Brain microvascular endothelial cell (primary cell): ENCODE measurements around the gene GBGT1.
A peak's percentile ranks its signal among the peaks of the same experiment; 100 is the strongest.

Experiments
- DNase-seq: peaks from one replicate; pipeline ENCODE4 v3.0.0-alpha.2; 2020
- H3K27ac ChIP-seq: fragments of 250-450 bp; sonication (Bioruptor Pico); 2 replicates; pipeline ENCODE4 v1.5.1; 2020; ENCODE audit warnings: mild to moderate bottlenecking, moderate library complexity
- H3K27me3 ChIP-seq: fragments of 250-450 bp; sonication (Bioruptor Pico); replicated peaks from 2 replicates; pipeline ENCODE4 v1.5.1; 2020; ENCODE audit warnings: mild to moderate bottlenecking
- H3K36me3 ChIP-seq: fragments of 250-450 bp; sonication (Bioruptor Pico); replicated peaks from 2 replicates; pipeline ENCODE4 v1.5.1; 2020; ENCODE audit warnings: mild to moderate bottlenecking
- H3K4me3 ChIP-seq: 2 replicates; pipeline ENCODE4 v1.5.1; 2011; ENCODE audit warnings: low read depth, mild to moderate bottlenecking, control low read depth, low read length, moderate library complexity
- CTCF ChIP-seq: IDR thresholded peaks from 2 replicates; pipeline ENCODE4 v1.5.1; 2011; ENCODE audit warnings: low read depth, mild to moderate bottlenecking, moderate library complexity, low read length, control low read depth, inconsistent platforms; ENCODE audit errors: missing control alignments
- in situ Hi-C: cut with HindIII; loops from 2 replicates; pipeline ENCODE4 v1.10.0; 2017; ENCODE audit warnings: low sequenced_read_pairs, low pct_ligation_motif_present

Gene GBGT1

GRCh38 chr9:133135146-133135745 is 28.5 kb downstream of the GBGT1 start:
- peak; percentile 83 for DNase-seq
- Histone ChIP-seq H3K36me3 (no peaks in the 10 kb centered on the region), H3K4me3 (no peak overlapping the region), H3K27me3 (no peaks in the 10 kb centered on the region), H3K27ac (peak overlapping the region; percentile 22)
- TF ChIP-seq CTCF: no peak
- in situ Hi-C loops: loop anchor here (25.0 kb wide), 1 partner anchor 98 kb away; the partner anchor contains the start of gene GTF3C5

DNA sequence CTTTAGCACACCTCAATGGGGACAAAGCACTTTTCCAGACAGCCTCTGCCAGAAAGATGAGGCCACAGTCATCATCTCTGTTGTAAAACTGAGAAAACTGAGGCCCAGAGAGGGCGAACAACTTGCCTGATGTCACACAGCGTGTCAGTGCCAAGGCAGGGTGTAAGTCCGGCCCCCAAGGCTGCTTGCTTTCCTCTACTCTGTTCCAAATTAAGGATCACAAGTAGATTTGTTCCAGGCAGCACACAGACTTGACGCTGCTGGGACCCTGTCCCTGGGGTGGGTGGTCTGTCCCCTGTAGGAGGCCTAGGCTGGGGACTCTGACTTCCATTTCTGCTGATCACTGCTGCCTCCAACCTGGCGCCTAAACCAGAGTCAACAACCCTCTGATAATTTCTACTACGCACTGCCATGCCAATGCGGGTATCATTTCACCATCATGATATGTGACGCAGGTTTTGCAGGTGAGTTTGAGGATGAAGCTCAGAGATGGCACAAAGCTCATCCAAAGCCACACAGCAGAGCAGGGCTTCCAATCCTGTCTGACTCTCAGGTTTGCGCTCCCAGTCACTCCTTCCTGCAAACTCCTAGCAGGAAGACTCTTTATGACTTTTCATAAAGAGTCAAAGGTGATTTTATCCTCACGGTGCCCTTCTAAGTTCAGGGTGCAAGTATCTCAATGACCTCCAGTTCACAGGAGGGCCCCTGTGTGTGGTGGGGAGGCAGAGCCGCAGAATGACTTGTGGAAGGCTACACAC is 29.1 kb downstream of the GBGT1 start:
- Histone ChIP-seq H3K4me3 (no peak overlapping the region), H3K36me3 (no peaks in the 10 kb centered on the region), H3K27me3 (no peaks in the 10 kb centered on the region), H3K27ac (peak overlapping the region; percentile 77)
- no peak for TF ChIP-seq CTCF
- in situ Hi-C loops: loop anchor here (25.0 kb wide), 1 partner anchor 97 kb away; the partner anchor contains the start of gene GTF3C5
- DNase-seq: no peak

DNA sequence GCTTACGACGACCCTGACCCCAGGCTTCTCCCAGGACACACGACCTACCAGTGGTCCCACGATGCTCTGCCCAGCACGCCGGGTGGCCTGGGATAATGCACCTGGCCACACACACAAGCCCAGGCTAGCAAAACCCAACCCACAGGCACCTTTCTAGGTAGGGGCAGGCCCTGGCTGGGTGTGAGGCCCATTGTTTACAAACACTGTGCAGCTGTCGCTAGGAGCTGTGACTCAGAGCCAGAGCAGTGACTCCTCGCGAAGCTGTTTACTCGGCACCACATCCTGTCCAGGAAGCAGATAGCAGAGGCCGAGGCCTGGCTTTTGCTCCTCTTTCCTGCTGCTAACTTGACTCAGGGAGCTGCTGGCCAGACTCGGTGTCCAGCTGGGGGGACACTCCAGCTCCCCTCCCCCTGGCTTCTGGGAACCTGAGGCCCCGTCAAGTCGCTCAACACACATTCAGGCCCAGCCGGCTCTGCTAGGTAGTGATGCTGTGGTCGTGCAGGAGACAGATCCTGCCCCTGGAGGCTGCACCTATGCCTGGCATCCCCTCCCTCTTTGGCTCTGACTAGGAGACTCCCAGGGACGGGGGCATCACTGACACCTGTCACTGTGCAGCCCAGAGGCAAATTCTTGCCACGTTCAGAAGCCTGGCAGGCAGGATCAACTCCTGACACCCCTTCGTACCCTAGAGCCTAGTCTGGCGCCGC is 29.9 kb downstream of the GBGT1 start:
- Histone ChIP-seq H3K4me3 (no peak overlapping the region), H3K36me3 (no peaks in the 10 kb centered on the region), H3K27me3 (no peaks in the 10 kb centered on the region), H3K27ac (peak overlapping the region; percentile 77)
- no peak for TF ChIP-seq CTCF
- DNase-seq: peak; percentile 97
- in situ Hi-C loops: loop anchor here (25.0 kb wide), 1 partner anchor 97 kb away; the partner anchor contains the start of gene GTF3C5

DNA sequence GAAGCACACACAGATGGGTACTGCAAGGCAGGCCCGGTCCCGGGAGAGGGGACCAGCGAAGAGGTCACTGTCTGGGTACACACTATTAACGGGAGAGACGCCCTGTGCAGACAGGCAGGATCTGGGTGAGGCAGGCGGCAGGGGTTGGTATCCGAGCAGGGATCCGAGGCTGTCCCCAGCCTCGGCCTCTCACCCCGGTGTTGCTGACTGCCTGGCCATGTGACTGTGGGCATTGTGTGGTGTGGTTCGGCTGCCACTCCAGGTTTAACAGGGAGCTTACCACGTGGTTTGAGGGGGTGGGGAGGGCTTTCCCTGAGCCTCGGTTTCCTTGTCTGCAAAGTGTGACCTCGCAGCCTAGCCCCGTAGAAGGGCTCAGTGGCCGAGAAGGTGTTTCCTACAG is 31.5 kb downstream of the GBGT1 start:
- no peaks in the 10 kb centered on the region for H3K36me3 ChIP-seq
- H3K27me3 ChIP-seq: no peaks in the 10 kb centered on the region
- no peak overlapping the region for H3K27ac ChIP-seq
- H3K4me3 ChIP-seq: no peak overlapping the region
- in situ Hi-C loops: loop anchor here (25.0 kb wide), 1 partner anchor 95 kb away; the partner anchor contains the start of gene GTF3C5
- no peak for TF ChIP-seq CTCF
- no peak for DNase-seq

DNA sequence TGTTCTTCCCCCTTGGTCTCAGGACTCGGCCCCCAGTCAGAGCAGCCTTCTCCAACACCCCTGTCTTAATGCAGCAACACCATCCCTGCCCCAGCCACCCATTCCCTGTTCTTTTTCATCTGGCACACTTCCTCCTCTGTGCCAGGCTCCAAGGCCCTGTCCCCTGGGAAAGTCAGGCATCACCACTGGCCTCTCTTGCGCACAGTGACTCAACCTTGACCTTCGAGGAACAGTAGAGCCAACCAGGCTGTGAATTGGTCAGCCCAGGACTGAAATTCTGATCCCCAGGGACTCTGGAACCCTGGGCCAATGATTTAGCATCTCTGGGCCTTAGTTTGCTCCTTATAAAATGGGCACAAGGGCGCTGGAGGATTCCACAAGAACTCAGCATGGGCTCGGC is 32.2 kb downstream of the GBGT1 start:
- TF ChIP-seq CTCF: no peak
- in situ Hi-C loops: loop anchor here (25.0 kb wide), 1 partner anchor 94 kb away; the partner anchor contains the start of gene GTF3C5
- no peak for DNase-seq
- no peak overlapping the region for H3K4me3 ChIP-seq
- H3K27ac ChIP-seq: no peak overlapping the region
- H3K27me3 ChIP-seq: no peaks in the 10 kb centered on the region
- no peaks in the 10 kb centered on the region for H3K36me3 ChIP-seq
